Muscle of leg (tissue), 11 donors: ENCODE measurements around the gene SLC25A22. TPM values are rescaled to one million over a fixed set of nuclear protein-coding genes. Genes with fewer than 3 reads are reported as not detected.

Source experiments
- DNase-seq: peaks from one replicate; pipeline ENCODE4 v3.0.0; 2013
- H3K27ac ChIP-seq: one replicate; pipeline ENCODE4 v1.5.1; 2013; ENCODE audit warnings: mild to moderate bottlenecking, low read length, control low read depth
- H3K27me3 ChIP-seq: one replicate; pipeline ENCODE4 v1.6.1; 2013; ENCODE audit warnings: low read length; ENCODE audit not compliant: control insufficient read depth, insufficient read depth
- H3K36me3 ChIP-seq: one replicate; pipeline ENCODE4 v1.6.1; 2013; ENCODE audit warnings: low read length; ENCODE audit not compliant: control insufficient read depth, insufficient read depth
- H3K4me1 ChIP-seq: one replicate; pipeline ENCODE4 v1.6.1; 2013; ENCODE audit warnings: low read length; ENCODE audit not compliant: control insufficient read depth, insufficient read depth
- H3K4me3 ChIP-seq: one replicate; pipeline ENCODE4 v1.5.1; 2013; ENCODE audit warnings: low read length, control low read depth
- H3K9me3 ChIP-seq: replicated peaks from 2 replicates; pipeline ENCODE4 v1.6.1; 2013; ENCODE audit warnings: low read depth, low read length; ENCODE audit not compliant: control insufficient read depth
- WGBS: methylation state at CpG from one replicate; pipeline ENCODE4 v1.1.5; 2013; ENCODE audit warnings: missing lambda C conversion rate; ENCODE audit not compliant: insufficient coverage; 5-methylcytosine and 5-hydroxymethylcytosine counted together
- polyA plus RNA-seq, 8 donors: library from polyadenylated mRNA; unstranded; fragments of 120-200 nt; gene quantifications; one replicate each; pipeline versions ENCODE4 v1.2.1 to v1.2.3, GENCODE V29; 2013; ENCODE audit warnings: inconsistent platforms in 1 of 8, low replicate concordance in 1 of 8; ENCODE audit not compliant: insufficient read length in 8 of 8, insufficient read depth in 1 of 8
- total RNA-seq: library from RNA; stranded (reverse); fragments of 120-200 nt; gene quantifications from one replicate; pipeline ENCODE4 v1.2.4, GENCODE V29; 2013

The SLC25A22 gene
- total and polyA plus RNA-seq, 9 donors: 5.4 to 15.8 (median 13.6) TPM

GRCh38 chr11:778976-779954 lies 18.8 kb downstream of the SLC25A22 start:
- Histone ChIP-seq H3K27ac (no peak overlapping the region), H3K4me3 (no peak overlapping the region), H3K9me3 (no peaks in the 10 kb centered on the region), H3K4me1 (peaks cover 31% of the 10 kb centered on the region), H3K36me3 (peaks cover 24% of the 10 kb centered on the region), H3K27me3 (no peaks in the 10 kb centered on the region)
- 89% methylated on average over 17 of the region's 23 CpGs for WGBS
- DNase-seq: peak; percentile 7

GRCh38 chr11:777288-778255 lies 20.5 kb downstream of the SLC25A22 start, which contains the start of gene GATD1:
Gene GATD1 (minus strand): TSS chr11:777487. CDS start chr11:777462, 25 bp downstream.
- Histone ChIP-seq H3K4me1 (peaks cover 23% of the 10 kb centered on the region), H3K27ac (peak within 1 kb of the TSS; percentile 9), H3K27me3 (no peaks in the 10 kb centered on the region), H3K9me3 (no peaks in the 10 kb centered on the region), H3K36me3 (peaks cover 40% of the 10 kb centered on the region), H3K4me3 (peak within 1 kb of the TSS; percentile 78)
- peak; percentile 96 for DNase-seq
- WGBS: under 1% methylated on average over 95 of the region's 110 CpGs

- Histone ChIP-seq H3K27me3 (no peaks in the 10 kb centered on the region), H3K4me1 (peaks cover 23% of the 10 kb centered on the region), H3K27ac (peak overlapping the region; percentile 9), H3K4me3 (peak overlapping the region; percentile 78), H3K36me3 (peaks cover 47% of the 10 kb centered on the region), H3K9me3 (no peaks in the 10 kb centered on the region)
- WGBS: 0% methylated on average over 41 of the region's 65 CpGs
- DNase-seq: peak; percentile 55
These were observed 21.4 kb downstream of the SLC25A22 start for GRCh38 chr11:776561-777287.

DNA sequence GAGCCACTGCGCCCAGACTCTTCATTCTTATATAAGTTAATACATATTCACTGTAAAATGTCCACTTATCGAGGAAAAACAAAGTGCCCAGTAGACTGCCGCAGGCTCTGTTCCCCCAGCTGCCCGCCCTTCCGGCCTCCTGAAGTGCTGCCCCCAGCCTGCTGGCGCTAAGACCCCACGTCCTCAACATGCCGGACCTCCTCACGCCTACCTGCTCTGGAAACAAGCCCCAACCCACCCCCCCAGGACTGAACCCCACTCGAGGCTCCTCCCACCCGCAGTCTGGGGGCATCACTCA lies 21.9 kb downstream of the SLC25A22 start:
- peaks cover 23% of the 10 kb centered on the region for H3K4me1 ChIP-seq
- no peak for DNase-seq
- 21% methylated on average over 9 of the region's 11 CpGs for WGBS
- peaks cover 53% of the 10 kb centered on the region for H3K36me3 ChIP-seq
- H3K4me3 ChIP-seq: peak overlapping the region; percentile 78
- H3K27ac ChIP-seq: no peak overlapping the region
- H3K27me3 ChIP-seq: no peaks in the 10 kb centered on the region
- no peaks in the 10 kb centered on the region for H3K9me3 ChIP-seq

GRCh38 chr11:774873-775592 lies 23.0 kb downstream of the SLC25A22 start:
- no peaks in the 10 kb centered on the region for H3K27me3 ChIP-seq
- peaks cover 23% of the 10 kb centered on the region for H3K4me1 ChIP-seq
- H3K27ac ChIP-seq: no peak overlapping the region
- peak; percentile 9 for DNase-seq
- peaks cover 58% of the 10 kb centered on the region for H3K36me3 ChIP-seq
- WGBS: 68% methylated on average over 10 of the region's 20 CpGs
- H3K4me3 ChIP-seq: no peak overlapping the region
- no peaks in the 10 kb centered on the region for H3K9me3 ChIP-seq

DNA sequence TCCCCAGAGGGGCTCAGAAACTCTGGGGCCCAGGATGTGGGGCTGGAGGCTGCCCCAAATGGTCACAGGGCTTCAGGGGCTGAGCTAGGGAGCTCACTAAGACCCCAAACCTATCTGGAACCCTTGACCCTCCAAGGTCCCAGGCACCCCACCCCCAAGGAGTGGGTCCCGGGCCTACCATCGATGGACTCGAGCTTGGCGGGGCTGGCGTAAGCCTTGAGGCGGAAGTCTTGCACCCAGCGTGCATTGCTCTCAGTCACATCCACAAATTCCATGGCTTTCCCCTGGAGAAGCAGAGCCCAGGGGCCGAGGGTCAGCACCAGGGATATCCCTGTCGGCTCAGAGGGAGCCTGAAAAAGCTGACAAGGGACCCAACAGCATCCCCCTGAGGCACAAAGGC lies 24.3 kb downstream of the SLC25A22 start:
- Histone ChIP-seq H3K36me3 (peaks cover 54% of the 10 kb centered on the region), H3K27ac (no peak overlapping the region), H3K4me1 (peaks cover 23% of the 10 kb centered on the region), H3K27me3 (no peaks in the 10 kb centered on the region), H3K4me3 (no peak overlapping the region), H3K9me3 (no peaks in the 10 kb centered on the region)
- no peak for DNase-seq
- 87% methylated on average over 8 of the region's 9 CpGs for WGBS

DNA sequence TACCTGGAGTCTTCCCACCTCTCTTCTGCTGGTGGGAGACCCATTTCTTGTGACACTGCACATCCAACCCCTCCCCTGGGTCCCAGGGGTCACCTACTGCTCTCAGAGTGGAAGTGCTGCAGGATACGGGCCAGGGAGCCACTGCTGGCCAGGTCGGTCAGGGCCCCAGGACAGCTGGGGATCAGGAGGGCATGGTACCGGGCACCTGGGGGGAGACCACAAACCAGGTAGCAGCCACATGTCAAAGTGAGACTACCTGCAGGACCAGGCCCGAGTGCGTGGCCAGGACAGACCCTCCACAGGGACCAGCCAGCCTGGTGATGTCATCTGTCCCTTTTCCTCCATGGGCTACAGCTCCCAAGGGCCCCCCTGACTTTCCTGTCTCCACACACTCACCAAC lies 24.7 kb downstream of the SLC25A22 start:
- H3K36me3 ChIP-seq: peaks cover 54% of the 10 kb centered on the region
- WGBS: 85% methylated on average over 5 of the region's 5 CpGs
- no peak for DNase-seq

DNA sequence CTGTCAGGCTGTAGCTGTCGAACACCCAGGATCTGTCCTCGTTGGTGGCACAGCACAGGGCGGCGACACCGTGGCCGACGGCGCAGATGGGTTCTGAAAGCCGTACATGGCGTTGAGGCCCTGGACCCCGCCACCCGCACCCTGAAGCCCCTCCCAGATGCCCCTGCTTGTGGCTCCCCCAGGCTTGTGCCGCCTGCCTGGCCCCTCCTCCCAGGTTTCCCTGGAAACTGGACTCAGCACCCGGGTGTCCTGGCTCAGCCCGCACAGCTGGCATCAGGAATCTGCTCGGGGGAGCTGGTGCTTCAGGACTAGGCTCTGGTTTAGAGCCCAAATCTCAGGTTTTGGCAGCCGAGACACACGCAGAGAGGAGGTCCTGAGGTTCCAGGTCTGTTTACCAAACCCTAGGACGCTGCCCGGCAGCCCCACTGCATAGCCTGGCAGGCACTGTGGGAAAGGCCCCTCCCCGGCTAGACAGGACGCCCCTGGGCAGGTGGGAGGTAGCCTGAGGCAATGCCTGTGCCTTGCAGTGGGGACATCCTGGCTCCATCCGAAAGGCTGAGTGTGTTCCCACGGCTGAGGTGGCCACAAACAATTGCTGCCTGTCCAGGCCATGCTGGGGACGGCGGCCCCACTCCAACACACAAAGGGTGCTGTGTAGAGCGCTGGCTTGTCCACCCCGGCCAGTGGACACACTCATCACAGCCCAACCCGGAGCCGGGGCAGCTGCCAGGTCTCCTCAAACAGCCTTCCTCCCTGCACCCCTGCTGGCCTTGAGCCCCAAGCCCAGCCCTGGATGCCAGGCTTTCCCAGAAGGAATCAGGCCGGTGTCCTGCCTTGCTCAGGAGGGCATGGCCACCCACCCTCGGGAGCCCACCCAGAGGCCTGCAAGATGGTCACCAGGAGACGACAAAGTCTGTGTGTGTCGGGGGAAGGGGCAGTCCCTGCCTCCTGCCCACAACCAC lies 25.4 kb downstream of the SLC25A22 start:
- no peaks in the 10 kb centered on the region for H3K27me3 ChIP-seq
- WGBS: 72% methylated on average over 34 of the region's 34 CpGs
- peaks cover 54% of the 10 kb centered on the region for H3K36me3 ChIP-seq
- no peak for DNase-seq
- H3K4me1 ChIP-seq: peaks cover 17% of the 10 kb centered on the region
- no peaks in the 10 kb centered on the region for H3K9me3 ChIP-seq
- no peak overlapping the region for H3K4me3 ChIP-seq
- H3K27ac ChIP-seq: no peak overlapping the region

More for the DNA sequence above, 24.7 kb downstream of the SLC25A22 start:
- no peaks in the 10 kb centered on the region for H3K27me3 ChIP-seq
- no peak overlapping the region for H3K4me3 ChIP-seq
- H3K9me3 ChIP-seq: no peaks in the 10 kb centered on the region
- H3K27ac ChIP-seq: no peak overlapping the region
- peaks cover 22% of the 10 kb centered on the region for H3K4me1 ChIP-seq
